Prostate gland (tissue), 2 donors: ENCODE data around the gene CHI3L1. TPM values are rescaled to one million over a fixed set of nuclear protein-coding genes. Genes with fewer than 3 reads are reported as not detected.
"Not testable (repeated sequence)": the region's sequence is repeated elsewhere in the genome, so short reads cannot be mapped to it uniquely, and the experiment has no call there.

Experiments used
- DNase-seq: peaks from one replicate; pipeline ENCODE4 v3.0.0-alpha.2; 2019; ENCODE audit warnings: low spot score
- H3K27ac ChIP-seq, 2 donors: fragments of 200-600 bp; sonication (generic); 2 replicates each; pipeline ENCODE4 v1.5.1; 2017 to 2019
- H3K27me3 ChIP-seq: fragments of 200-600 bp; sonication (generic); replicated peaks from 2 replicates; pipeline ENCODE4 v1.5.1; 2019; ENCODE audit not compliant: insufficient read depth
- H3K36me3 ChIP-seq, 2 donors: fragments of 200-600 bp; sonication (generic); 1 replicate in 1 of 2; 2 replicates in 1 of 2; pipeline versions ENCODE4 v1.5.1 to v1.8.1; 2017 to 2019
- H3K4me1 ChIP-seq: fragments of 200-600 bp; sonication (generic); replicated peaks from 2 replicates; pipeline ENCODE4 v1.5.1; 2019
- H3K4me3 ChIP-seq, 2 donors: fragments of 200-600 bp; sonication (generic); 2 replicates each; pipeline ENCODE4 v1.5.1; 2017 to 2019
- H3K9me3 ChIP-seq: fragments of 200-600 bp; sonication (generic); 2 replicates; pipeline ENCODE4 v1.5.1; 2017
- CTCF ChIP-seq, 4 experiments: fragments of 200-600 bp in 2 of 4; fragments of 450-650 bp in 2 of 4; sonication (generic) in 2 of 4; IDR thresholded peaks; 1 replicate in 3 of 4; 2 replicates in 1 of 4; pipeline ENCODE4 v1.5.1; 2016 to 2019; ENCODE audit warnings: antibody characterized with exemption in 4 of 4, mild to moderate bottlenecking in 2 of 4, moderate library complexity in 2 of 4
- POLR2A ChIP-seq: fragments of 450-650 bp; IDR thresholded peaks from one replicate; pipeline ENCODE4 v1.6.1; 2016; ENCODE audit warnings: antibody characterized with exemption, mild to moderate bottlenecking
- POLR2AphosphoS5 ChIP-seq: sonication (generic); formaldehyde crosslinking; IDR thresholded peaks from one replicate; pipeline ENCODE4 v1.6.1; 2017; ENCODE audit warnings: antibody characterized with exemption
- WGBS: methylation state at CpG from one replicate; pipeline ENCODE4 v1.1.5; 2018; 5-methylcytosine and 5-hydroxymethylcytosine counted together
- intact Hi-C: fragments of 100-400 bp; cut with DNase I; formaldehyde crosslinking; loops from one replicate; pipeline ENCODE4 v1.14.2; 2022
- total RNA-seq, 2 donors: library from RNA; depleted of rRNA; stranded (reverse); fragments of >200 nt; gene quantifications; one replicate each; pipeline ENCODE4 v1.1.0, GENCODE V29; 2016

CHI3L1 gene
- 10 to 100 TPM in 1 of 2 donors, 1 to 10 TPM in 1; 1.4 to 12.6 TPM for total RNA-seq

DNA sequence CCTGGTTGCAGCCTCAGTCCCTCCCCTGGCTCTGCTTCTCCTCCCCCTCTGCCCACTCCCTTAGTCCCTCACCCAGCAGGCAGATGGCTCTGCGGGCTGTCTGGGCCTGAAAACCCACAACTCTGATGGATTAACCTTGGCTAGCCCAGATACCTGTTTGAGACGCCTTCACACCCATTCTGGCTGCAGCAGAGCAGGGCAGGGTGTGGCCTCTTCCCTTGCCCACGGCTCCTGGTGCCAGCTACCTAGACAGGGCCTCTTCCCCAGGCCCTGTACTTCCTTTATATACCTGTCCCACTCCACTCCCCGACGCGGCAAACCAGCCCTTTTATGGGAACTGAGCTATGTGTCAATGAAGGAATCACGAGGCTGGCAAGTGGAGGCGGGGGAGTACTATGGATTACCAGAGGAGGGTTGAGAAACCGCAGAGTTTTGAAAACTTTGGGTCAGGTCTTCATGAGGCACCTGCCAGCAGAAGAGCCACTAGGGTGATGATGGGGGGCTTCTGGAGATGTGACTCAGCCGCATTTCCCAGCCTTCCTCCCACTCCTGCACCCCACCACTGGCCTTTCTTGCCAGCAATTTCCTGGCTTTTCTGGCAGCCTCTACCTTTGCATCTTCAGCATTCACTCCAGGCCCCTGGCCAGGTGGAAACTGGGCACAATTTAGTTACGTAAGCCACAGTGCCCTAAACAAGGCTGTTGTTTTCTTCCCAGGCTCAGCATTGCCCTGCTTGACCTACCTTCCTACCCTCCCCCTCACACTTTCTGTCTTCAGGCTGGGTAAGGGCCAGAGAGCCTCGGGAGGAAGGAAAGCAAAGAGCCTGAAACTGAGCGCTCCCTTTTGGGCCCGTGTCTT, at the start of gene CHI3L1:
Gene CHI3L1, minus strand, starts transcription at position 259 of the 858 bp plus-strand sequence. Its CDS starts 81 bp downstream, at position 178.
- DNase-seq, result peak; percentile 57
- H3K4me3 ChIP-seq, result no peak within 1 kb of the TSS
- no peak within 1 kb of the TSS for H3K27ac ChIP-seq
- TF ChIP-seq CTCF (IDR thresholded peaks at IDR 0.05), result no peak
- TF ChIP-seq POLR2AphosphoS5, result no peak
- TF ChIP-seq POLR2A, result no peak
- no peaks in the 10 kb centered on the region for H3K27me3 ChIP-seq
- intact Hi-C loops, result no loop called here
- peaks cover 2% of the 10 kb centered on the region for H3K4me1 ChIP-seq
- 26% methylated on average over 14 of the region's 14 CpGs for WGBS
- H3K36me3 ChIP-seq, result no peaks in the 10 kb centered on the region
- no peaks in the 10 kb centered on the region for H3K9me3 ChIP-seq

DNA sequence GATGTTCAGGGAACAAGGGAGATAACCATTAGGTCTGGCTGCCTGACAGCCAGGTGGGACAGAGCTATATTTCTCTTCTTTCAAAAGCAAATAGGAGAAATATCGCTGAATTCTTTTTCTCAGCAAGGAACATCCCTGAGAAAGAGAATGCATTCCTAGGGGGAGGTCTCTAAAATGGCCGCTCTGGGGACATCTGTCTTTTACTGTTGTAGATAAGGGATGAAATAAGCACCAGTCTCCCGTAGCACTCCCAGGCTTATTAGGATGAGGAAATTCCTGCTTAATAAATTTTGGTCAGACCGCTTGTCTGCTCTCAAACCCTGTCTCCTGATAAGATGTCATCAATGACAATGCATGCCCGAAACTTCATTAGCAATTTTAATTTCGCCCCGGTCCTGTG, 48.4 kb upstream of the CHI3L1 start:
- intact Hi-C loops, H3K9me3 ChIP-seq, H3K27me3 ChIP-seq, H3K4me1 ChIP-seq, DNase-seq, H3K27ac ChIP-seq, H3K4me3 ChIP-seq, H3K36me3 ChIP-seq: not testable (repeated sequence)
- 91% methylated on average over 7 of the region's 7 CpGs for WGBS

- WGBS, result 93% methylated on average over 7 of the region's 7 CpGs
- no peaks in the 10 kb centered on the region for H3K36me3 ChIP-seq
- TF ChIP-seq CTCF (IDR thresholded peaks at IDR 0.05), result no peak
- TF ChIP-seq POLR2AphosphoS5, result no peak
- TF ChIP-seq POLR2A, result no peak
- no peaks in the 10 kb centered on the region for H3K27me3 ChIP-seq
- H3K27ac ChIP-seq, result no peak within 1 kb of the TSS
- no peaks in the 10 kb centered on the region for H3K4me1 ChIP-seq
- H3K9me3 ChIP-seq, result no peaks in the 10 kb centered on the region
- intact Hi-C loops, result no loop called here
- H3K4me3 ChIP-seq, result no peak within 1 kb of the TSS
- no peak for DNase-seq
Observed at GRCh38 chr1:203229471-203230135, 43.1 kb upstream of the CHI3L1 start, which contains the start of gene CHIT1. CHIT1 (minus strand) TSS chr1:203229673; CDS start chr1:203229636, 37 bp downstream.

- H3K27me3 ChIP-seq, result no peaks in the 10 kb centered on the region
- TF ChIP-seq POLR2A, result no peak
- no peak for TF ChIP-seq CTCF (IDR thresholded peaks at IDR 0.05)
- no peak for TF ChIP-seq POLR2AphosphoS5
- no peak overlapping the region for H3K4me3 ChIP-seq
- no peaks in the 10 kb centered on the region for H3K36me3 ChIP-seq
- H3K9me3 ChIP-seq, result no peaks in the 10 kb centered on the region
- H3K4me1 ChIP-seq, result no peaks in the 10 kb centered on the region
- 78% methylated on average over 4 of the region's 4 CpGs for WGBS
- DNase-seq, result no peak
- no peak overlapping the region for H3K27ac ChIP-seq
- intact Hi-C loops, result no loop called here
Observed at GRCh38 chr1:203228670-203229069, 42.2 kb upstream of the CHI3L1 start.

- H3K4me1 ChIP-seq, result no peaks in the 10 kb centered on the region
- no peak overlapping the region for H3K4me3 ChIP-seq
- no peaks in the 10 kb centered on the region for H3K36me3 ChIP-seq
- H3K27me3 ChIP-seq, result no peaks in the 10 kb centered on the region
- WGBS, result 77% methylated on average over 9 of the region's 9 CpGs
- no peak overlapping the region for H3K27ac ChIP-seq
- intact Hi-C loops, result no loop called here
- no peaks in the 10 kb centered on the region for H3K9me3 ChIP-seq
- no peak for DNase-seq
- TF ChIP-seq POLR2A, result no peak
- TF ChIP-seq POLR2AphosphoS5, result no peak
- TF ChIP-seq CTCF (IDR thresholded peaks at IDR 0.05), result no peak
Observed at GRCh38 chr1:203227371-203228083, 41.0 kb upstream of the CHI3L1 start.
